ENCODE results near the gene PSMB3. TPM values are rescaled to one million over a fixed set of nuclear protein-coding genes. Genes with fewer than 3 reads are reported as not detected.

PSMB3 gene
- total and polyA plus RNA-seq, 2 donors (not counting 1 experiment from before 2014, with no cell fraction given) = 210 to 299 TPM

DNA sequence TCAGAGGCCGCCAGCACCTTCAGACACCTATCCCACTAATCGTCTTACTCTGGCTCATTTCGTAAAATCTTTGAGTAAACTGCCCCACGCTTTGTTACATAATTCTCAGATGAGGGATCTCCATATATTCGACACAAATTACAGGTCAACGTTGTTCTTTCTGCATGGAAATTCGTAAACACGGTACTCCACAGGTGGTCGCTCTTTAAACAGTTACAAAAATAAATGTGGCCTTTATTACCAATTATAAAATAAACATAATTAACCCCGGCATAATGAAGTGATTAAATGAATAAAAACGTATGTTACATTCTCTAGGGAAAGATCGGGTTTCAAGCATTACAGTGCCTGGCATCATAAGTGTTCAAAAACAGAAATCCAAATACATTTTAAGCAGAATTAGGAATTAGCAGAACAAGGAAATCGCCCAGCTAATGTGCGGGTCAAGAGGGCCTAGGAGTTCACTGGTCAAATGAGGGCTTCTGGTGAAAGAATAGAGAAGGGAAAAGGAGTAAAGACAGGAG is 47.8 kb downstream of the PSMB3 start:
- no peaks in the 10 kb centered on the region for H4K20me1 ChIP-seq (ENCODE audit: control insufficient read depth, extremely low read depth, insufficient read depth, low read length)
- peak overlapping the region; percentile 98 for H3K9ac ChIP-seq (ENCODE audit: insufficient read depth, low read length)
- H3K4me3 ChIP-seq (replicated peaks in 1 of 4; ENCODE audit: control extremely low read depth in 1 of 4, insufficient read depth in 1 of 4, low read depth in 3 of 4, low read length in 4 of 4) = peak overlapping the region; percentile 54 to 80 (median 68)
- no peaks in the 10 kb centered on the region for H3K36me3 ChIP-seq (ENCODE audit: control insufficient read depth, insufficient read depth, low read length)
- no peak overlapping the region for H2AFZ ChIP-seq (ENCODE audit: low read length)
- H3K9me3 ChIP-seq (ENCODE audit: control insufficient read depth, insufficient read depth, low read depth, low read length) = no peaks in the 10 kb centered on the region
- H3K27me3 ChIP-seq (ENCODE audit: control insufficient read depth, insufficient read depth, low read length) = no peaks in the 10 kb centered on the region
- TF ChIP-seq, protein P1, sequence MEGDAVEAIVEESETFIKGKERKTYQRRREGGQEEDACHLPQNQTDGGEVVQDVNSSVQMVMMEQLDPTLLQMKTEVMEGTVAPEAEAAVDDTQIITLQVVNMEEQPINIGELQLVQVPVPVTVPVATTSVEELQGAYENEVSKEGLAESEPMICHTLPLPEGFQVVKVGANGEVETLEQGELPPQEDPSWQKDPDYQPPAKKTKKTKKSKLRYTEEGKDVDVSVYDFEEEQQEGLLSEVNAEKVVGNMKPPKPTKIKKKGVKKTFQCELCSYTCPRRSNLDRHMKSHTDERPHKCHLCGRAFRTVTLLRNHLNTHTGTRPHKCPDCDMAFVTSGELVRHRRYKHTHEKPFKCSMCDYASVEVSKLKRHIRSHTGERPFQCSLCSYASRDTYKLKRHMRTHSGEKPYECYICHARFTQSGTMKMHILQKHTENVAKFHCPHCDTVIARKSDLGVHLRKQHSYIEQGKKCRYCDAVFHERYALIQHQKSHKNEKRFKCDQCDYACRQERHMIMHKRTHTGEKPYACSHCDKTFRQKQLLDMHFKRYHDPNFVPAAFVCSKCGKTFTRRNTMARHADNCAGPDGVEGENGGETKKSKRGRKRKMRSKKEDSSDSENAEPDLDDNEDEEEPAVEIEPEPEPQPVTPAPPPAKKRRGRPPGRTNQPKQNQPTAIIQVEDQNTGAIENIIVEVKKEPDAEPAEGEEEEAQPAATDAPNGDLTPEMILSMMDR (conservative IDR thresholded peaks at IDR 0.05 in 1 of 2, IDR thresholded peaks at IDR 0.05 in 1 of 2; ENCODE audit: low read depth in 1 of 2, low read length in 2 of 2) = no peak
- TF ChIP-seq EZH2 (IDR thresholded peaks at IDR 0.05; ENCODE audit: low read length, missing control alignments) = no peak
- H3K79me2 ChIP-seq (ENCODE audit: control insufficient read depth, insufficient read depth, low read length) = peaks cover 38% of the 10 kb centered on the region
- H3K27ac ChIP-seq (ENCODE audit: insufficient read depth, low read length) = peak overlapping the region; percentile 96
- peak in 1 of 2 donors; percentile 9 for DNase-seq (ENCODE audit: low read depth in 2 of 2)
- peaks cover 11% of the 10 kb centered on the region for H3K4me1 ChIP-seq (ENCODE audit: control insufficient read depth, extremely low read depth, insufficient read depth, low read length)
- H3K4me2 ChIP-seq (ENCODE audit: extremely low read depth, insufficient read depth, low read length) = peak overlapping the region; percentile 76

DNA sequence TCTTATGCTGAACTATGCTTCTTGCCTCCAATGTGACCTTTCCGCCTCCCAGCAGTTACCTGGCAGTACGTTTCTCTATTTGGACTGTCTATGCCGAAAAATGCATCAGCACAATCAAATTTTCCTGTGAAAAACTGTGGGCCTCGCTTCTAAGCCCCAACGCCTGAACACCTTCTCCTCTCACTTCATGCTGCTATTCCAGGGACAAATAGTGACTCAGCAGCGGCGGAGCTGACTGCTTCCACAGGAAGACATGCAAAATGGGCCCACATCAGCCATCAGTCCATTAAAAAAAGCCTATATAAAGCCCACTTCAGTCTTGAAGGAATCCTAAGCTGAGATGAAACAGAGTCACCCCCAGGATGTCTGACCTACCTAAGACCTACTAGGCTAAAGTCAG is 57.3 kb downstream of the PSMB3 start:
- Histone ChIP-seq H3K27ac (ENCODE audit: insufficient read depth, low read length) (no peak overlapping the region), H3K27me3 (ENCODE audit: control insufficient read depth, insufficient read depth, low read length) (no peaks in the 10 kb centered on the region), H2AFZ (ENCODE audit: low read length) (no peak overlapping the region), H3K4me2 (ENCODE audit: extremely low read depth, insufficient read depth, low read length) (no peak overlapping the region), H3K9me3 (ENCODE audit: control insufficient read depth, insufficient read depth, low read depth, low read length) (no peaks in the 10 kb centered on the region), H3K36me3 (ENCODE audit: control insufficient read depth, insufficient read depth, low read length) (peaks cover 21% of the 10 kb centered on the region), H3K79me2 (ENCODE audit: control insufficient read depth, insufficient read depth, low read length) (no peaks in the 10 kb centered on the region), H3K9ac (ENCODE audit: insufficient read depth, low read length) (no peak overlapping the region), H3K4me3 (replicated peaks in 1 of 4; ENCODE audit: control extremely low read depth in 1 of 4, insufficient read depth in 1 of 4, low read depth in 3 of 4, low read length in 4 of 4) (no peak overlapping the region), H4K20me1 (ENCODE audit: control insufficient read depth, extremely low read depth, insufficient read depth, low read length) (no peaks in the 10 kb centered on the region), H3K4me1 (ENCODE audit: control insufficient read depth, extremely low read depth, insufficient read depth, low read length) (no peaks in the 10 kb centered on the region)
- DNase-seq (ENCODE audit: low read depth in 2 of 2) = no peak
- no peak for TF ChIP-seq EZH2 (IDR thresholded peaks at IDR 0.05; ENCODE audit: low read length, missing control alignments)
- TF ChIP-seq, protein P1 (conservative IDR thresholded peaks at IDR 0.05 in 1 of 2, IDR thresholded peaks at IDR 0.05 in 1 of 2; ENCODE audit: low read depth in 1 of 2, low read length in 2 of 2) = no peak

Other genes with a start within 250 kb of the PSMB3 start
- under 0.01 TPM in 1 of 2 replicates, not detected in the other for gene SRCIN1, start 146.8 kb upstream of the PSMB3 start, total RNA-seq
- not detected in 2 replicates for gene SRCIN1, start 146.8 kb upstream of the PSMB3 start, polyA plus RNA-seq
- 0.26 and 0.33 TPM in 2 replicates for gene EPOP, start 77.8 kb upstream of the PSMB3 start, total RNA-seq
- 0.14 and 0.24 TPM in 2 replicates for gene EPOP, start 77.8 kb upstream of the PSMB3 start, polyA plus RNA-seq
- 17.7 and 20.0 TPM in 2 replicates for gene MLLT6, start 47.5 kb upstream of the PSMB3 start, total RNA-seq
- 14.3 and 15.4 TPM in 2 replicates for gene MLLT6, start 47.5 kb upstream of the PSMB3 start, polyA plus RNA-seq
- 4.0 and 4.4 TPM in 2 replicates for gene CISD3, start 22.4 kb upstream of the PSMB3 start, total RNA-seq
- gene CISD3, start 22.4 kb upstream of the PSMB3 start, polyA plus RNA-seq = 5.7 and 7.6 TPM in 2 replicates
- gene PCGF2, start 4.4 kb upstream of the PSMB3 start, total RNA-seq = 2.3 and 4.0 TPM in 2 replicates
- gene PCGF2, start 4.4 kb upstream of the PSMB3 start, polyA plus RNA-seq = 8.0 and 10.5 TPM in 2 replicates
- gene PIP4K2B, start 46.8 kb downstream of the PSMB3 start, total RNA-seq = 38.5 and 43.8 TPM in 2 replicates
- gene PIP4K2B, start 46.8 kb downstream of the PSMB3 start, polyA plus RNA-seq = 30.6 and 33.5 TPM in 2 replicates
- 9.8 and 10.9 TPM in 2 replicates for gene CWC25, start 72.6 kb downstream of the PSMB3 start, total RNA-seq
- 14.4 and 15.6 TPM in 2 replicates for gene CWC25, start 72.6 kb downstream of the PSMB3 start, polyA plus RNA-seq
- 1,552 and 2,520 TPM in 2 replicates for gene RPL23, start 101.0 kb downstream of the PSMB3 start, total RNA-seq
- 2,492 and 2,693 TPM in 2 replicates for gene RPL23, start 101.0 kb downstream of the PSMB3 start, polyA plus RNA-seq
- gene LASP1, start 117.3 kb downstream of the PSMB3 start, total RNA-seq = 58.8 and 79.8 TPM in 2 replicates
- 159 and 208 TPM in 2 replicates for gene LASP1, start 117.3 kb downstream of the PSMB3 start, polyA plus RNA-seq
- under 0.01 and 0.17 TPM in 2 replicates for gene FBXO47, start 214.7 kb downstream of the PSMB3 start, total RNA-seq
- 0.05 TPM in 1 of 2 replicates, not detected in the other for gene FBXO47, start 214.7 kb downstream of the PSMB3 start, polyA plus RNA-seq

All from fibroblast of lung (primary cell).